GM18511 (cell line): ENCODE measurements around the gene HNRNPA1.
"Not testable (repeated sequence)": the region's sequence is repeated elsewhere in the genome, so short reads cannot be mapped to it uniquely, and the experiment has no call there.

ENCODE experiments used
- ATAC-seq: cut with Tn5 transposase; IDR thresholded peaks from one replicate; pipeline ENCODE4 v1.9.1; 2021; ENCODE audit warnings: mild to moderate bottlenecking, moderate library complexity; ENCODE audit not compliant: unreplicated experiment

The HNRNPA1 gene

GRCh38 chr12:54280468-54281260, at the start of gene HNRNPA1:
TSS of gene HNRNPA1 (plus strand) at chr12:54280726. CDS start at chr12:54280808, 82 bp downstream.
- ATAC-seq: peak; percentile 91

GRCh38 chr12:54231269-54231668, 49.3 kb upstream of the HNRNPA1 start:
- ATAC-seq: not testable (repeated sequence)

GRCh38 chr12:54232790-54233189, 47.7 kb upstream of the HNRNPA1 start:
- ATAC-seq: no peak

- no peak for ATAC-seq
These were observed 42.0 kb upstream of the HNRNPA1 start for GRCh38 chr12:54238531-54238930.

GRCh38 chr12:54239620-54240019, 40.9 kb upstream of the HNRNPA1 start:
- ATAC-seq: no peak

GRCh38 chr12:54240129-54240528, 40.4 kb upstream of the HNRNPA1 start:
- no peak for ATAC-seq

GRCh38 chr12:54240971-54241588, 39.4 kb upstream of the HNRNPA1 start:
- peak; percentile 75 for ATAC-seq

GRCh38 chr12:54246011-54246641, 34.4 kb upstream of the HNRNPA1 start:
- ATAC-seq: no peak

GRCh38 chr12:54249489-54249888, 31.0 kb upstream of the HNRNPA1 start:
- no peak for ATAC-seq

- no peak for ATAC-seq
These were observed 28.8 kb upstream of the HNRNPA1 start for GRCh38 chr12:54251667-54252284.

- no peak for ATAC-seq
These were observed 27.3 kb upstream of the HNRNPA1 start for GRCh38 chr12:54253240-54253639.

- ATAC-seq: no peak
These were observed 23.2 kb upstream of the HNRNPA1 start for GRCh38 chr12:54257332-54257731.

- no peak for ATAC-seq
These were observed 22.3 kb upstream of the HNRNPA1 start for GRCh38 chr12:54258201-54258681.

GRCh38 chr12:54259194-54260011, 21.1 kb upstream of the HNRNPA1 start:
- ATAC-seq: no peak

- no peak for ATAC-seq
These were observed 18.6 kb upstream of the HNRNPA1 start for GRCh38 chr12:54261815-54262402.

GRCh38 chr12:54262403-54262925, 18.1 kb upstream of the HNRNPA1 start:
- ATAC-seq: no peak

GRCh38 chr12:54265364-54265812, 15.1 kb upstream of the HNRNPA1 start:
- ATAC-seq: no peak

- ATAC-seq: no peak
These were observed 13.7 kb upstream of the HNRNPA1 start for GRCh38 chr12:54266852-54267251.

- no peak for ATAC-seq
These were observed 10.2 kb upstream of the HNRNPA1 start for GRCh38 chr12:54270345-54270744.

GRCh38 chr12:54272214-54272613, 8.3 kb upstream of the HNRNPA1 start:
- no peak for ATAC-seq
